Heart left ventricle (tissue), 16 donors: ENCODE measurements around the gene ADGRB3. TPM values are rescaled to one million over a fixed set of nuclear protein-coding genes. Genes with fewer than 3 reads are reported as not detected.

ENCODE experiments used
- ATAC-seq, 4 donors: fragments of 200-7000 bp; cut with Tn5 transposase; one replicate each; pipeline ENCODE4 v1.9.1; 2020 to 2022; ENCODE audit warnings: moderate library complexity in 4 of 4, mild to moderate bottlenecking in 3 of 4, moderate number of reproducible peaks in 1 of 4
- DNase-seq, 5 donors: peaks; one replicate each; pipeline ENCODE4 v3.0.0-alpha.2; 2020
- H3K27ac ChIP-seq, 12 donors: fragments of 200-600 bp; sonication (generic) in 4 of 12; one replicate each; pipeline versions ENCODE4 v1.5.0 to v1.8.0; 2016 to 2022; ENCODE audit warnings: mild to moderate bottlenecking in 2 of 12
- H3K27me3 ChIP-seq, 9 donors: fragments of 200-600 bp; sonication (generic) in 2 of 9; one replicate each; pipeline versions ENCODE4 v1.5.1 to v1.8.0; 2016 to 2022; ENCODE audit warnings: mild to moderate bottlenecking in 3 of 9
- H3K36me3 ChIP-seq, 9 donors: fragments of 200-600 bp; sonication (generic) in 2 of 9; one replicate each; pipeline versions ENCODE4 v1.5.0 to v1.8.0; 2018 to 2022; ENCODE audit warnings: mild to moderate bottlenecking in 2 of 9
- H3K4me1 ChIP-seq, 12 donors: fragments of 200-600 bp; sonication (generic) in 4 of 12; one replicate each; pipeline versions ENCODE4 v1.5.0 to v1.8.0; 2016 to 2022; ENCODE audit warnings: mild to moderate bottlenecking in 3 of 12
- H3K4me3 ChIP-seq, 12 donors: fragments of 200-600 bp; sonication (generic) in 4 of 12; one replicate each; pipeline versions ENCODE4 v1.5.0 to v1.8.0; 2017 to 2022; ENCODE audit warnings: mild to moderate bottlenecking in 9 of 12, moderate library complexity in 4 of 12
- H3K9me3 ChIP-seq, 12 donors: fragments of 200-600 bp; sonication (generic) in 4 of 12; one replicate each; pipeline versions ENCODE4 v1.5.0 to v1.8.0; 2016 to 2022; ENCODE audit warnings: mild to moderate bottlenecking in 1 of 12
- CTCF ChIP-seq, 12 donors: fragments of 200-600 bp; sonication (generic) in 4 of 12; IDR thresholded peaks; one replicate each; pipeline versions ENCODE4 v1.5.0 to v1.8.0; 2018 to 2022; ENCODE audit warnings: antibody characterized with exemption in 12 of 12, mild to moderate bottlenecking in 5 of 12
- POLR2A ChIP-seq, 2 donors: fragments of 450-650 bp; IDR thresholded peaks; one replicate each; pipeline ENCODE4 v1.6.1; 2017; ENCODE audit warnings: antibody characterized with exemption in 2 of 2, mild to moderate bottlenecking in 2 of 2, moderate library complexity in 2 of 2
- WGBS, 4 donors: extraction: QIAGEN DNeasy Blood & Tissue Kit in 2 of 4; methylation state at CpG; one replicate each; pipeline versions ENCODE4 v1.1.5 to v1.1.7; 2013 to 2018; 5-methylcytosine and 5-hydroxymethylcytosine counted together
- intact Hi-C, 10 donors: fragments of 100-400 bp; cut with DNase I; formaldehyde crosslinking; loops; one replicate each; pipeline versions ENCODE4 v1.11.1 to v1.14.2; 2022
- polyA plus RNA-seq, 2 donors: library from polyadenylated mRNA; stranded (reverse); fragments of 200-250 nt; gene quantifications; one replicate each; pipeline ENCODE4 v1.2.3, GENCODE V29; 2013
- total RNA-seq, 9 donors: library from RNA; depleted of rRNA in 2 of 9; stranded (reverse); fragments of >200 nt in 2 of 9; fragmentation: NEBNext Ultra II Directional in 3 of 9; extraction: Animal tissue kit (Norgen Biotek cat#: 25700) in 3 of 9; gene quantifications; one replicate each; pipeline versions ENCODE4 v1.1.0 to v1.2.4, GENCODE V29; 2016 to 2023
- donor health status: ischemic (EF 13 %, LVEDD 7.1; RV severe dilation, severe dysfunction).
- donor health status: healthy with polysubstance abuse.
- donor health status: DM: no; HTN: yes; CAD: no.
- donor health status: DM: no; HTN: no; CAD: no.
- donor health status: ischemic (EF 25% LVEDD 6.9; RV normal size, moderate dysfunction).
- donor health status: ischemic (EF 25% LVEDD 5.7; RV mildly dilated, moderate dysfunction).
- donor health status: healthy.
- donor health status: DM: yes; HTN: yes; CAD: no.
- donor health status: ischemic (EF 35%, LVEDD 5.7; RV mildly dilated, moderate dysfunction).
- donor health status: nonischemic (EF 11% LVEDD 7.7; RV severe dilation, severe dysfunction).
- donor health status: DM: yes; HTN: yes; CAD: no.
- donor health status: PGD.
- donor health status: ischemic (EF 29% LVEDD 5.4; RV normal size, mild dysfunction).
- donor health status: nonischemic (EF 23%, LVEDD 6.1; RV moderate dilation, normal function).

The ADGRB3 gene
- total and polyA plus RNA-seq, 11 donors = 0.51 to 2.5 (median 1.1) TPM

GRCh38 chr6:68941345-68941744, 306.3 kb downstream of the ADGRB3 start:
- Histone ChIP-seq H3K36me3 (no peaks in the 10 kb centered on the region), H3K4me3 (no peak overlapping the region), H3K9me3 (no peaks in the 10 kb centered on the region), H3K27ac (no peak overlapping the region), H3K27me3 (no peaks in the 10 kb centered on the region), H3K4me1 (no peaks in the 10 kb centered on the region)
- DNase-seq (no peak), ATAC-seq (no peak)
- TF ChIP-seq POLR2A (IDR thresholded peaks at IDR 0.05) (no peak), CTCF (IDR thresholded peaks at IDR 0.05) (no peak)
- 93 to 100% (median 97%) methylated on average over 2 of the region's 2 CpGs for WGBS, 4 donors
- intact Hi-C loops = no loop called here

GRCh38 chr6:68947721-68948120, 312.6 kb downstream of the ADGRB3 start:
- 69 to 90% (median 78%) methylated on average over 5 of the region's 5 CpGs for WGBS, 4 donors
- intact Hi-C loops = no loop called here

DNA sequence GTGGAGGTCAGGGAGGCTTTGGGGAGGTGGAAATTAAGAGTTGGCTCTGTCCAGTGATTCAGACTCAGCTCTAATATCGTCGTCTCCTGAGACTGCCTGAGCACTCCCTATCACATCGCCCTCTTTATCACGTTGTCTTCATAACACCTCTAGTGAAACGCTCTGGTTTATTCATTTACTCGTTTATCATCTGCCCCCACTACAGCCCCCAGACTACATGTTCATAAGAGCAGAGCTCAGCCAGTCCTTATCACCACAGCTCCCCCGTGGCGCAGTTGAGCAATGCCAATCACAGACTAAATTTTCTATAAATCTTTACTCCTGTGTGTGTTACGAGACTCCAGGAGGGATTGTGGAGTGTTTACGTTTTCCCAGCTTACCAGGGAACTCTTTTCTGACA, 316.2 kb downstream of the ADGRB3 start:
- no peaks in the 10 kb centered on the region for H3K36me3 ChIP-seq
- no peak overlapping the region for H3K4me3 ChIP-seq
- H3K27me3 ChIP-seq = no peaks in the 10 kb centered on the region
- no peaks in the 10 kb centered on the region for H3K9me3 ChIP-seq
- TF ChIP-seq POLR2A (IDR thresholded peaks at IDR 0.05) (no peak), CTCF (IDR thresholded peaks at IDR 0.05) (no peak)
- DNase-seq (no peak), ATAC-seq (no peak)
- H3K27ac ChIP-seq = no peak overlapping the region
- WGBS, 4 donors = 33 to 47% (median 33%) methylated on average over 10 of the region's 10 CpGs
- peaks cover 0 to 3% (median 0%) of the 10 kb centered on the region in 12 donors for H3K4me1 ChIP-seq
- intact Hi-C loops = loop anchor here in 2 of 10 donors (10.0 kb wide), 2 partner anchors 76 to 316 kb away; partner anchors contain the start of gene ADGRB3 (in 1 of the 2)

More at GRCh38 chr6:68947721-68948120, 312.6 kb downstream of the ADGRB3 start:
- TF ChIP-seq CTCF (IDR thresholded peaks at IDR 0.05) = no peak
- TF ChIP-seq POLR2A (IDR thresholded peaks at IDR 0.05) = no peak
- Histone ChIP-seq H3K27ac (no peak overlapping the region), H3K4me3 (no peak overlapping the region), H3K36me3 (no peaks in the 10 kb centered on the region), H3K9me3 (no peaks in the 10 kb centered on the region), H3K4me1 (peaks cover 0 to 3% (median 0%) of the 10 kb centered on the region in 12 donors), H3K27me3 (no peaks in the 10 kb centered on the region)
- DNase-seq = no peak
- no peak for ATAC-seq

DNA sequence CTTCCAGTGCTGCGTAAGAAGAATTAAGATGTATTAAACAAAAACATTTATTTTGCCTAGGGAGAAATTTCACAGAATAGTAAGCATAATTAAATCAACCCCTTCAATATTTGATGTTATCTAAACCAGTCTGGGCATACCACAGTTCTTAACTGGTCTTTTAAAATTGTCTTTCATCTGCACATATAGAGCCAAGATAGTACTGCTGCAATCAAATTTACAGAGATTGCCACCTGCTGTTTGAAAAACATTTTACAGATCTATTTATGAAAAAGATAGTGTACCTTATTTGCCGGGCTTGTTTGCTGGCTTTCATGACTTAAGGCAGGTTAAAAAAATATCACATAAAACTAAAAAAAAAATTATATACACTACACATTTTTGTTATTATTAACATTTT, 323.2 kb downstream of the ADGRB3 start:
- intact Hi-C loops = loop anchor here in 2 of 10 donors (10.0 kb wide), 2 partner anchors 84 to 324 kb away; partner anchors contain the start of gene ADGRB3 (in 1 of the 2)
- ATAC-seq (no peak), DNase-seq (no peak)
- TF ChIP-seq POLR2A (IDR thresholded peaks at IDR 0.05) = no peak
- peak in 5 of 12 donors; percentile 18 to 37 (median 35) for TF ChIP-seq CTCF (IDR thresholded peaks at IDR 0.05)
- Histone ChIP-seq H3K4me1 (no peaks in the 10 kb centered on the region), H3K27me3 (no peaks in the 10 kb centered on the region), H3K9me3 (no peaks in the 10 kb centered on the region), H3K36me3 (no peaks in the 10 kb centered on the region), H3K27ac (no peak overlapping the region), H3K4me3 (no peak overlapping the region)
- WGBS, 4 donors = 51 to 58% (median 52%) methylated on average over 2 of the region's 2 CpGs
